Liver (tissue), 9 donors: ENCODE results near the gene TANGO2. TPM values are rescaled to one million over a fixed set of nuclear protein-coding genes. Genes with fewer than 3 reads are reported as not detected.

Source experiments
- DNase-seq: peaks from one replicate; pipeline ENCODE4 v3.0.0-alpha.2; 2017; ENCODE audit warnings: low spot score
- H3K27ac ChIP-seq, 2 donors: one replicate each; pipeline ENCODE4 v1.7.0; 2013; ENCODE audit warnings: inconsistent platforms in 2 of 2, low read length in 2 of 2, control low read depth in 1 of 2, low read depth in 1 of 2, mild to moderate bottlenecking in 1 of 2
- H3K27me3 ChIP-seq, 4 donors: one replicate each; pipeline versions ENCODE4 v1.6.1 to v1.7.0; 2013; ENCODE audit warnings: low read length in 3 of 4, inconsistent platforms in 1 of 4, mild to moderate bottlenecking in 1 of 4, moderate library complexity in 1 of 4; ENCODE audit not compliant: control insufficient read depth in 4 of 4, insufficient read depth in 4 of 4
- H3K36me3 ChIP-seq, 4 donors: one replicate each; pipeline versions ENCODE4 v1.6.1 to v1.7.0; 2013; ENCODE audit warnings: low read length in 3 of 4, mild to moderate bottlenecking in 3 of 4, low read depth in 1 of 4, moderate library complexity in 1 of 4; ENCODE audit not compliant: control insufficient read depth in 4 of 4, insufficient read depth in 3 of 4
- H3K4me1 ChIP-seq, 4 donors: one replicate each; pipeline versions ENCODE4 v1.6.1 to v1.7.0; 2013; ENCODE audit warnings: low read length in 3 of 4, mild to moderate bottlenecking in 3 of 4, moderate library complexity in 1 of 4; ENCODE audit not compliant: control insufficient read depth in 4 of 4, insufficient read depth in 4 of 4
- H3K4me3 ChIP-seq, 3 donors: one replicate each; pipeline versions ENCODE4 v1.6.1 to v1.7.0; 2013; ENCODE audit warnings: low read length in 3 of 3, control low read depth in 1 of 3, low read depth in 1 of 3, mild to moderate bottlenecking in 1 of 3
- H3K9ac ChIP-seq, 2 donors: one replicate each; pipeline ENCODE4 v1.7.0; 2013; ENCODE audit warnings: low read length in 2 of 2, mild to moderate bottlenecking in 2 of 2, moderate library complexity in 2 of 2, control low read depth in 1 of 2, low read depth in 1 of 2
- H3K9me3 ChIP-seq, 4 donors: one replicate each; pipeline versions ENCODE4 v1.6.1 to v1.7.0; 2013; ENCODE audit warnings: low read length in 3 of 4; ENCODE audit not compliant: control insufficient read depth in 4 of 4
- ATF3 ChIP-seq: IDR thresholded peaks from 2 replicates; pipeline ENCODE4 v1.6.1; 2016; ENCODE audit warnings: antibody characterized with exemption
- CTCF ChIP-seq: fragments of 150-350 bp; IDR thresholded peaks from 2 replicates; pipeline ENCODE4 v1.5.1; 2017; ENCODE audit warnings: improper control_type of control experiment, low read depth, low read length; ENCODE audit not compliant: missing input control
- EGR1 ChIP-seq, 2 donors: IDR thresholded peaks; 2 replicates each; pipeline ENCODE4 v1.6.1; 2016 to 2018; ENCODE audit warnings: antibody characterized with exemption in 2 of 2, low read depth in 2 of 2
- FOXA1 ChIP-seq: IDR thresholded peaks from 2 replicates; pipeline ENCODE4 v1.6.1; 2016; ENCODE audit warnings: antibody characterized with exemption
- HNF4A ChIP-seq, 2 donors: conservative IDR thresholded peaks; 2 replicates each; pipeline ENCODE4 v1.6.1; 2016; ENCODE audit warnings: antibody characterized with exemption in 2 of 2, mild to moderate bottlenecking in 2 of 2
- HNF4G ChIP-seq: IDR thresholded peaks from 2 replicates; pipeline ENCODE4 v1.6.1; 2016; ENCODE audit warnings: antibody characterized with exemption
- JUND ChIP-seq, 2 donors: IDR thresholded peaks; 2 replicates each; pipeline ENCODE4 v1.6.1; 2016; ENCODE audit warnings: antibody characterized with exemption in 2 of 2
- MAX ChIP-seq: IDR thresholded peaks from 2 replicates; pipeline ENCODE4 v1.6.1; 2016; ENCODE audit warnings: antibody characterized with exemption
- NR2F2 ChIP-seq: IDR thresholded peaks from 2 replicates; pipeline ENCODE4 v1.6.1; 2016; ENCODE audit warnings: antibody characterized with exemption
- RAD21 ChIP-seq, 2 donors: IDR thresholded peaks; 2 replicates each; pipeline ENCODE4 v1.6.1; 2016; ENCODE audit warnings: antibody characterized with exemption in 2 of 2, mild to moderate bottlenecking in 2 of 2
- REST ChIP-seq: IDR thresholded peaks from 2 replicates; pipeline ENCODE4 v1.6.1; 2016; ENCODE audit warnings: antibody characterized with exemption, mild to moderate bottlenecking
- RXRA ChIP-seq, 2 donors: IDR thresholded peaks; 2 replicates each; pipeline ENCODE4 v1.6.1; 2017 to 2018; ENCODE audit warnings: antibody characterized with exemption in 2 of 2, mild to moderate bottlenecking in 1 of 2
- SP1 ChIP-seq: IDR thresholded peaks from 2 replicates; pipeline ENCODE4 v1.6.1; 2018; ENCODE audit warnings: antibody characterized with exemption, mild to moderate bottlenecking
- YY1 ChIP-seq: IDR thresholded peaks from 2 replicates; pipeline ENCODE4 v1.6.1; 2016; ENCODE audit warnings: antibody characterized with exemption, mild to moderate bottlenecking
- ZBTB33 ChIP-seq: IDR thresholded peaks from 2 replicates; pipeline ENCODE4 v1.6.1; 2016; ENCODE audit warnings: antibody characterized with exemption
- WGBS: extraction: QIAGEN DNeasy Blood & Tissue Kit; methylation state at CpG from one replicate; pipeline ENCODE4 v1.1.7; 2013; 5-methylcytosine and 5-hydroxymethylcytosine counted together
- polyA plus RNA-seq, 2 donors: library from polyadenylated mRNA; stranded (reverse) in 1 of 2; unstranded in 1 of 2; fragments of 200-250 nt in 1 of 2; fragments of >200 nt in 1 of 2; fragmentation: Nextera tagmentation in 1 of 2; extraction: Ambion mirVana in 1 of 2; gene quantifications; one replicate each; pipeline versions ENCODE4 v1.2.1 to v1.2.3, GENCODE V29; 2013 to 2015
- total RNA-seq, 2 donors: library from RNA; depleted of rRNA; stranded (reverse); fragments of >200 nt; gene quantifications; one replicate each; pipeline ENCODE4 v1.2.3, GENCODE V29; 2014
- donor health status: healthy.
- donor health status: healthy.
- donor health status: healthy.
- donor health status: healthy.
- donor health status: healthy.

The TANGO2 gene
- total and polyA plus RNA-seq, 4 donors: 10.8 to 153 (median 16.1) TPM

GRCh38 chr22:20080445-20080775 lies 59.5 kb downstream of the TANGO2 start:
- Histone ChIP-seq H3K9me3 (no peaks in the 10 kb centered on the region), H3K4me1 (peaks cover 22 to 45% (median 42%) of the 10 kb centered on the region in 4 donors), H3K9ac (peak overlapping the region; percentile 61 to 89), H3K36me3 (no peaks in the 10 kb centered on the region), H3K4me3 (peak overlapping the region; percentile 75 to 90 (median 88)), H3K27me3 (no peaks in the 10 kb centered on the region), H3K27ac (peak overlapping the region; percentile 69 to 84)
- under 1% methylated on average over 34 of the region's 34 CpGs for WGBS
- peak; percentile 73 for DNase-seq
- no peak for TF ChIP-seq ZBTB33
- TF ChIP-seq HNF4A (conservative IDR thresholded peaks at IDR 0.05): no peak
- no peak for TF ChIP-seq RAD21 (IDR thresholded peaks at IDR 0.05)
- TF ChIP-seq SP1: no peak
- no peak for TF ChIP-seq CTCF
- no peak for TF ChIP-seq FOXA1
- TF ChIP-seq EGR1 (IDR thresholded peaks at IDR 0.05; ENCODE audit: low read depth in 2 of 2): no peak
- TF ChIP-seq REST: no peak
- TF ChIP-seq HNF4G: no peak
- no peak for TF ChIP-seq MAX
- no peak for TF ChIP-seq JUND (IDR thresholded peaks at IDR 0.05)
- TF ChIP-seq ATF3: no peak
- no peak for TF ChIP-seq RXRA (IDR thresholded peaks at IDR 0.05)
- no peak for TF ChIP-seq NR2F2
- TF ChIP-seq YY1: no peak
